ENCODE results near the gene CRK.

CRK gene

GRCh38 chr17:1471911-1472821 is 16.1 kb upstream of the CRK start:
- H3K36me3 ChIP-seq (ENCODE audit: insufficient read depth, low read length), result peaks cover 56% of the 10 kb centered on the region
- H3K4me3 ChIP-seq (ENCODE audit: low read depth in 1 of 2, low read length in 2 of 2), result no peak overlapping the region
- no peaks in the 10 kb centered on the region for H3K9me3 ChIP-seq (ENCODE audit: low read length)
- H3K27ac ChIP-seq (ENCODE audit: low read depth, low read length), result no peak overlapping the region
- no peak overlapping the region for H3K9ac ChIP-seq (ENCODE audit: low read length)
- H3K27me3 ChIP-seq (ENCODE audit: control insufficient read depth in 1 of 2, insufficient read depth in 2 of 2, low read length in 2 of 2), result no peaks in the 10 kb centered on the region
- peaks cover 5% of the 10 kb centered on the region for H3K4me1 ChIP-seq (ENCODE audit: insufficient read depth, low read length)

DNA sequence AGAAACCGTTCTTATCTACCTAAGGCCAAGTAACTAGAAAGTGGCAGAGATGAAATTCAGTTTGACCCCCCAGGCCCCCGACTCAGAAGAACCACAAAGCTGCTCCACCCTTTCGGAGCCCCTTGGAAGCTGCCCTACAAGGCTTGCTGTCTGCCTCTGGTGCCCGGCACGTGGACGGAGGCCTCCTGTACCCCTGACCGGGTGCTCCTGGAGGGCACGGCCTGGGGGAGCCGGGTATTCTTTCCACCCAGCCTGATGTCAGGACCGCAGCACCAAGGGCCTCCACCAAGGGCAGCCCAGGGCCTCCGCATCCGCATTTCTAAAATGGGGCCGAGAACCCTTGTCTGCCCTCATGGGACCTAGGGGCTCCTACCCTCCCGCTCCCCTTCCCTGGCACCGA is 15.5 kb upstream of the CRK start:
- no peaks in the 10 kb centered on the region for H3K27me3 ChIP-seq (ENCODE audit: control insufficient read depth in 1 of 2, insufficient read depth in 2 of 2, low read length in 2 of 2)
- H3K4me1 ChIP-seq (ENCODE audit: insufficient read depth, low read length), result peaks cover 5% of the 10 kb centered on the region
- no peak overlapping the region for H3K4me3 ChIP-seq (ENCODE audit: low read depth in 1 of 2, low read length in 2 of 2)
- no peaks in the 10 kb centered on the region for H3K9me3 ChIP-seq (ENCODE audit: low read length)
- no peak overlapping the region for H3K9ac ChIP-seq (ENCODE audit: low read length)
- no peak overlapping the region for H3K27ac ChIP-seq (ENCODE audit: low read depth, low read length)
- peaks cover 57% of the 10 kb centered on the region for H3K36me3 ChIP-seq (ENCODE audit: insufficient read depth, low read length)

DNA sequence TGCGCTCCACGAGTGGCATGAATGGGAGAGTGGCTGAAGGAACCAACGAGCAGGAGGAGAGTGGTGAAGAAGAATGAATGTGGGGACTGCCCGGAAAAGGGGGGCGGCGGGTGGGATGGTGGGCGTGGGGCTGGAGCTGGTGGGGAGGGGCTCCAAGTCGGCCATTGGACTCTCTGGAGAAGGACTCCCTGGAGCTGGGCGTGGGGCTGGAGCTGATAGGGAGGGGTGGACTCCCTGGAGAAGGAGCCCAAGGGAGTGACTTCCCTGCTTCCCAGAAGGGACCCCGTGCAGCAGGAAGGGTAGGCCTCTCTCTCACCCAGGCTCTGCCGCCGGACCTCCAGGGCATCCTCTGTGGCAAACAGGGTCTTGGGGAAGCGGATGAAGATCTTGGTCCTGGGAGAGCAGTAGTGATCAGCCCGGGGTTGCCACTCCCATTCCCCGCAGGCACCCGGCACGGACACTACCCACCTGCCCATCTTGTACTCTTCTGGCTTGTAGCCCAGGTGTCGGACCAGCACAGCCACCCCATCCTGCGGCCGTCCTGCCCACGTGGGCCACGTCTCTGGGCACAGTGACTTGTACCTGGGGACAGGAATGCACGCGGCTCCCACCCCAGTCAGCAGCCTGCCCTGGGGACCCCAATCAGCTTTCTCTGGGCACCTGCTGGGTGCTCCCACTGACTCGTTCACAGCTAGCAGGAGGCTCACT is 14.9 kb upstream of the CRK start:
- Histone ChIP-seq H3K27ac (ENCODE audit: low read depth, low read length) (no peak overlapping the region), H3K9me3 (ENCODE audit: low read length) (no peaks in the 10 kb centered on the region), H3K27me3 (ENCODE audit: control insufficient read depth in 1 of 2, insufficient read depth in 2 of 2, low read length in 2 of 2) (no peaks in the 10 kb centered on the region), H3K4me3 (ENCODE audit: low read depth in 1 of 2, low read length in 2 of 2) (no peak overlapping the region), H3K9ac (ENCODE audit: low read length) (no peak overlapping the region), H3K4me1 (ENCODE audit: insufficient read depth, low read length) (peaks cover 5% of the 10 kb centered on the region), H3K36me3 (ENCODE audit: insufficient read depth, low read length) (peaks cover 56% of the 10 kb centered on the region)

DNA sequence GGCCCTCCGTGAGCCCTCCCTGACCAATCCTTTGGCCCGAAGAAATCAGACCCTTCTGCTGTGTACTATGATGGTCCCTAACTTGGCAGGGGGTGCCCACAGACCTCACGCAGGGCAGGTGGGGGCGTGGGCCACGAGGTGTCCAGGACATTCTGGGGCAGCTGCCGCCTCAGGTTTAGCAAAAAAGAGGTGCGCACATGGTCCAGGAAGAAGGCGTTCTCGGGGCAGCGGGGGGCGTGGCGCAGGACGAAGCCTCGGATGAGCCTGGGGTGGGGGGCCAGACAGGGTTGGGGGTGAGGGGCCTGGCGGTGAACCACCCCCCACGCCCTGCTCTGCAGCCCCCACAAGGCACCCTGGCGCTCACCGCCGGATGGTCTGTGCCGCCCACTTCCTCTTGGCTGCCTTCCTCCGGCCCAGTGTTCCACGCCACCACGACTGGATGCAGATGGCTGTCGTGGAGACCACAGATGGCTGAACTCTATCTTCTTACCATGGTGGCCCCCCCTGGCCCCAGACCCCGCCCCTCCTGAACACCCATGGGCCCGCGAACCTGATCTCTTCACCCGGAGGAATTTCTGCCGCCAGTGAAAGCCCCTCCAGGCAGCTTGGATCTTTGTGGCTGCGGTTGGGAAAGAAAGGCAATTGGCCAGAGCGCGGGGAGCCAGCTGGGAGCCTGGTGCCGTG is 14.2 kb upstream of the CRK start:
- H3K4me1 ChIP-seq (ENCODE audit: insufficient read depth, low read length), result peaks cover 5% of the 10 kb centered on the region
- H3K36me3 ChIP-seq (ENCODE audit: insufficient read depth, low read length), result peaks cover 55% of the 10 kb centered on the region
- no peaks in the 10 kb centered on the region for H3K27me3 ChIP-seq (ENCODE audit: control insufficient read depth in 1 of 2, insufficient read depth in 2 of 2, low read length in 2 of 2)
- no peak overlapping the region for H3K9ac ChIP-seq (ENCODE audit: low read length)
- H3K9me3 ChIP-seq (ENCODE audit: low read length), result no peaks in the 10 kb centered on the region
- no peak overlapping the region for H3K4me3 ChIP-seq (ENCODE audit: low read depth in 1 of 2, low read length in 2 of 2)
- no peak overlapping the region for H3K27ac ChIP-seq (ENCODE audit: low read depth, low read length)

DNA sequence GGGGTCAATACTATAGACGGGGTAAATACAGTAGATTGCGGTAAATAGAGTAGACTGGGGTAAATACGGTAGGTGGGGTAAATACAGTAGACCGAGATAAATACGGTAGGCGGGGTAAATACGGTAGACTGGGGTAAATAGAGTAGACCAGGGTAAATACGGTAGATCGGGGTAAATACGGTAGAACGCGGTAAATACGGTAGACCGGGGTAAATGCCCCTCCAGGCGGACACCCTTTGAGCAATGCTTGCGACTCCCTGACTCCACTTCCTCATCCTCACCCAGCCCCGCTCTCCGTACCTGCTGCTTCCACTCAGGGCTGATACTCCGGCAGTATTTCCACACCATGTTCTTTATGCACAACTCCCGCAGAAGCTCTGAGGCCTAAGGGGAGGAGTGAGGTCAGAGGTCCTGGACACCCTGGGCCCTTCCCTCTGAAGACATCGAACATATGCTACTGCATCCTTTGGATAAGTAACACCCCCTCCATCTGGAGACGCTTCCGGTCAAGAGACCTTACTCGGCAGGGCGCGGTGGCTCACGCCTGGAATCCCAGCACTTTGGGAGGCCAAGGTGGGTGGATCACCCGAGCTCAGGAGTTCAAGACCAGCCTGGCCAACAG is 13.3 kb upstream of the CRK start:
- Histone ChIP-seq H3K27ac (ENCODE audit: low read depth, low read length) (no peak overlapping the region), H3K27me3 (ENCODE audit: control insufficient read depth in 1 of 2, insufficient read depth in 2 of 2, low read length in 2 of 2) (no peaks in the 10 kb centered on the region), H3K9me3 (ENCODE audit: low read length) (no peaks in the 10 kb centered on the region), H3K4me1 (ENCODE audit: insufficient read depth, low read length) (peaks cover 5% of the 10 kb centered on the region), H3K36me3 (ENCODE audit: insufficient read depth, low read length) (peaks cover 63% of the 10 kb centered on the region), H3K9ac (ENCODE audit: low read length) (no peak overlapping the region), H3K4me3 (ENCODE audit: low read depth in 1 of 2, low read length in 2 of 2) (no peak overlapping the region)

GRCh38 chr17:1467898-1468492 is 12.0 kb upstream of the CRK start:
- Histone ChIP-seq H3K27ac (ENCODE audit: low read depth, low read length) (no peak overlapping the region), H3K27me3 (ENCODE audit: control insufficient read depth in 1 of 2, insufficient read depth in 2 of 2, low read length in 2 of 2) (no peaks in the 10 kb centered on the region), H3K9ac (ENCODE audit: low read length) (no peak overlapping the region), H3K4me1 (ENCODE audit: insufficient read depth, low read length) (peaks cover 5% of the 10 kb centered on the region), H3K9me3 (ENCODE audit: low read length) (no peaks in the 10 kb centered on the region), H3K4me3 (ENCODE audit: low read depth in 1 of 2, low read length in 2 of 2) (no peak overlapping the region), H3K36me3 (ENCODE audit: insufficient read depth, low read length) (peaks cover 67% of the 10 kb centered on the region)

DNA sequence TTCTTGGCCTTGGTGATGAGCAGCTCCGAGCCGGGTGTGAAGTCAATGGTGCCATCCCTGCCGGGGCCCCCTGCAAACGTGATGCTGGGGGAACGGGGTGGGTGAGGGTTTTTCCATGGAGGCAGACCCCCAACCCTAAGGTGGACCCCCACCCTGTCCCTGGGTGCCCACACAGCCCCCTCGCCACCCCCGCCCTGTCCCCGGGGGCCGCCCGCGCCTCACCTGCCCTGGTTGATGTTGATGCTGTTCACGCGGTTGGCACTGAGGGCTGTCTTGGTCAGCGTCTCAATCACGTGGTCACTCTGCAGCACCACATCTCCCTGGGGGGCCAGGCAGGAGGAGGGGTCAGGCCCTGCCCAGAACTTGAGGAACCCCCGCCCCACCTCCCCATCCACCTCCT is 11.2 kb upstream of the CRK start:
- H3K27me3 ChIP-seq (ENCODE audit: control insufficient read depth in 1 of 2, insufficient read depth in 2 of 2, low read length in 2 of 2), result no peaks in the 10 kb centered on the region
- H3K27ac ChIP-seq (ENCODE audit: low read depth, low read length), result no peak overlapping the region
- H3K9me3 ChIP-seq (ENCODE audit: low read length), result no peaks in the 10 kb centered on the region
- peaks cover 5% of the 10 kb centered on the region for H3K4me1 ChIP-seq (ENCODE audit: insufficient read depth, low read length)
- H3K4me3 ChIP-seq (ENCODE audit: low read depth in 1 of 2, low read length in 2 of 2), result no peak overlapping the region
- H3K36me3 ChIP-seq (ENCODE audit: insufficient read depth, low read length), result peaks cover 63% of the 10 kb centered on the region
- no peak overlapping the region for H3K9ac ChIP-seq (ENCODE audit: low read length)

DNA sequence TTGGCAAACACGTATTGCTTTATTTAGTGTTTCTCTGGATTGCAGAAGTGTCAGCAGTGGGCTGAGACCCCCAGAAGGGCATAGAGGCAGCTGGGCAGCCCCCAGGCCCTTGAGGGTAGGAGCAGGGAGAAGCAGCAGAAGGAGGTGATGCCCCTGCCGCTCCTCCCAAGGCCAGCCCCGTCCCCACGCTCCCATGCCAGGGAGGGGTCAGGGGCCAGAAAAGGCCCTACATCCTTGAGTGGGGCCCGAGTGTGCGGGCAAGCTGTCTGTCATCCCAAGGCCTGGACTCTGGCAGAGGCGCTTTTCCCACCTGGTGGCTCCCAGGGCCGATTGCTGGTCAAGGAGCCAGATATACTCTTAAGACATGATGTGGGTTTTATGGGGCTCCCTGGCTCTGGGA is 8.2 kb upstream of the CRK start:
- Histone ChIP-seq H3K4me3 (ENCODE audit: low read depth in 1 of 2, low read length in 2 of 2) (no peak overlapping the region), H3K27me3 (ENCODE audit: control insufficient read depth in 1 of 2, insufficient read depth in 2 of 2, low read length in 2 of 2) (no peaks in the 10 kb centered on the region), H3K9ac (ENCODE audit: low read length) (no peak overlapping the region), H3K36me3 (ENCODE audit: insufficient read depth, low read length) (peaks cover 41% of the 10 kb centered on the region), H3K9me3 (ENCODE audit: low read length) (no peaks in the 10 kb centered on the region), H3K27ac (ENCODE audit: low read depth, low read length) (no peak overlapping the region), H3K4me1 (ENCODE audit: insufficient read depth, low read length) (peaks cover 13% of the 10 kb centered on the region)

DNA sequence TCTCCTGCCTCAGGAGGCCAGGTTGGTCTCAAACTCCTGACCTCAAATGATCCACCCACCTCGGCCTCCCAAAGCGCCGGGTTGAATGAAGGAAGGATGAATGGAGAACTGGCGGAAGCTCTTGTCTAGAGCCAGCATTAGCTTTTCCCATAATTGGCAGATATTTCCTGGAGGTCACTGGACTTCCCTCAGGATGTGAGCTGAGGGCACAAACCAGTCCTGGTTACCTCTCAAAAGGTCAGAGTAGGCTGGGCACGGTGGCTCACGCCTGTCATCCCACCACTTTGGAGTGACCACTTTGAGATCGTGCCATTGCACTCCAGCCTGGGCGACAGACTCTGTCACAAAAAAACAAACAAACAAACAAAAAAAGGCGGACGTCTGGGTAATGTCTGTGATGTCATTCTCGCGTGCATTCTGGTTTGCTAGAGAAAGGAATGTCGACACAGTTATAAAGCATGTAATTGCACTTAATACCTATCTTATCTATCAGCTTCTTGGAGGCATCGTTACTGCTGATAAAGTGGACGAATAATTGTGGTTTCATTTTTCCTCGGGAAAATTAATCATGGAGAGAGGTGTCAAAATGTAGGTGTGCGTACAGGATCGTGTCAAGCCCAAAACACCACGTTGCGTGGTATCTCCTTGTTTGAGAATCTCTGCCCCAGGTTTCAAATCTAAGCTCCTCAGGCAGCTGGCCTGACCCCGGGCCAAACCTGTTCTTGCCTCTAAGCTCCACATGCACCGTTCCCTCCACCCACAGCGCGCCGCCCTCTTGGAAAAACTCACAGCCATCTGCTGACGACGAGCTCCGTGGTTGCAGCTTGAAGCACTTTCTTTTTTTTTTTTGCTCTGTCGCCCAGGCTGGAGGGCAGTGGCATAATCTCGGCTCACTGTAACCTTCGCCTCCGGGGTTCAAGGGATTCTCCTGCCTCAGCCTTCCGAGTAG is 6.4 kb upstream of the CRK start:
- H3K9ac ChIP-seq (ENCODE audit: low read length), result no peak overlapping the region
- H3K27ac ChIP-seq (ENCODE audit: low read depth, low read length), result no peak overlapping the region
- no peaks in the 10 kb centered on the region for H3K27me3 ChIP-seq (ENCODE audit: control insufficient read depth in 1 of 2, insufficient read depth in 2 of 2, low read length in 2 of 2)
- no peaks in the 10 kb centered on the region for H3K9me3 ChIP-seq (ENCODE audit: low read length)
- no peak overlapping the region for H3K4me3 ChIP-seq (ENCODE audit: low read depth in 1 of 2, low read length in 2 of 2)
- peaks cover 25% of the 10 kb centered on the region for H3K36me3 ChIP-seq (ENCODE audit: insufficient read depth, low read length)
- peaks cover 8% of the 10 kb centered on the region for H3K4me1 ChIP-seq (ENCODE audit: insufficient read depth, low read length)

- Histone ChIP-seq H3K9me3 (ENCODE audit: low read length) (no peaks in the 10 kb centered on the region), H3K4me3 (ENCODE audit: low read depth in 1 of 2, low read length in 2 of 2) (no peak overlapping the region), H3K4me1 (ENCODE audit: insufficient read depth, low read length) (peaks cover 8% of the 10 kb centered on the region), H3K36me3 (ENCODE audit: insufficient read depth, low read length) (peaks cover 20% of the 10 kb centered on the region), H3K27me3 (ENCODE audit: control insufficient read depth in 1 of 2, insufficient read depth in 2 of 2, low read length in 2 of 2) (no peaks in the 10 kb centered on the region), H3K9ac (ENCODE audit: low read length) (no peak overlapping the region), H3K27ac (ENCODE audit: low read depth, low read length) (no peak overlapping the region)
Measured at GRCh38 chr17:1461198-1461944, 5.3 kb upstream of the CRK start.

Data from muscle layer of colon (tissue), 2 donors.